HG03565 (cell line): ENCODE data around the gene ZNF398.
A peak's percentile ranks its signal among the peaks of the same experiment; 100 is the strongest.

Experiments used
- ATAC-seq: cut with Tn5 transposase; IDR thresholded peaks from one replicate; pipeline ENCODE4 v1.9.1; 2021; ENCODE audit warnings: mild to moderate bottlenecking, moderate library complexity; ENCODE audit not compliant: unreplicated experiment

Gene ZNF398

GRCh38 chr7:149147752-149148653, 750 bp downstream of the ZNF398 start:
- peak; percentile 14 for ATAC-seq

- no peak for ATAC-seq
Measured at GRCh38 chr7:149150981-149151380, 3.7 kb downstream of the ZNF398 start.

GRCh38 chr7:149153346-149153745, 6.1 kb downstream of the ZNF398 start:
- ATAC-seq: no peak

GRCh38 chr7:149154056-149154455, 6.8 kb downstream of the ZNF398 start:
- ATAC-seq: no peak

GRCh38 chr7:149156898-149157297, 9.6 kb downstream of the ZNF398 start:
- no peak for ATAC-seq

GRCh38 chr7:149161241-149161848, 14.1 kb downstream of the ZNF398 start:
- no peak for ATAC-seq

GRCh38 chr7:149166142-149166541, 18.9 kb downstream of the ZNF398 start:
- no peak for ATAC-seq

- ATAC-seq: no peak
Measured at GRCh38 chr7:149166630-149167352, 19.5 kb downstream of the ZNF398 start.

- no peak for ATAC-seq
Measured at GRCh38 chr7:149171892-149172533, 24.8 kb downstream of the ZNF398 start.

- no peak for ATAC-seq
Measured at GRCh38 chr7:149172534-149172920, 25.3 kb downstream of the ZNF398 start.

GRCh38 chr7:149175150-149175549, 27.9 kb downstream of the ZNF398 start:
- ATAC-seq: no peak

GRCh38 chr7:149179241-149179640, 32.0 kb downstream of the ZNF398 start:
- no peak for ATAC-seq

GRCh38 chr7:149180722-149181449, 33.6 kb downstream of the ZNF398 start:
- ATAC-seq: no peak

GRCh38 chr7:149181450-149181790, 34.2 kb downstream of the ZNF398 start:
- no peak for ATAC-seq

- no peak for ATAC-seq
Measured at GRCh38 chr7:149184274-149184673, 37.0 kb downstream of the ZNF398 start.

- ATAC-seq: no peak
Measured at GRCh38 chr7:149188213-149188612, 41.0 kb downstream of the ZNF398 start.

GRCh38 chr7:149188637-149189259, 41.5 kb downstream of the ZNF398 start:
- no peak for ATAC-seq

- no peak for ATAC-seq
Measured at GRCh38 chr7:149191851-149192250, 44.6 kb downstream of the ZNF398 start.

GRCh38 chr7:149194799-149195179, 47.5 kb downstream of the ZNF398 start:
- ATAC-seq: no peak
